Measurements from ENCODE around the gene ELAPOR2.

DNA sequence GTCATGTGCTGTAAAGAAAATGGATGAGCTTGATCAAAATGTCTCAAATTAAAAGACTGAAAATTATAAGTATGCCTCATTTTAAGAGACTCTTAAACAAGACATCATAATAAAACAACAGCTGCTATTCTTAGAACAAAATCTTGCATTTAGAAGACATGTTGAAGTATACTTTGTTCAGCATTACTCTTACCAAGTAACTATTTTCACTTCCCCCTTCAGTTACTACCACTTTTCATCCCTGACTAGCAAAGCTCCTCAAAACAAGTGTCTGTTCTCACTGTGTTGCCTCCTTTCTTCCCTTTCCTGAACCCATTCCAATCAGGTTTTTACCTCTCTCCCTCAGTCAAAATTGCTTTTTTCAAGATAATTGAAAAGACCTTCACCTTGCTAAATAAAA, 31.6 kb downstream of the ELAPOR2 start:
- TF ChIP-seq, protein P1, sequence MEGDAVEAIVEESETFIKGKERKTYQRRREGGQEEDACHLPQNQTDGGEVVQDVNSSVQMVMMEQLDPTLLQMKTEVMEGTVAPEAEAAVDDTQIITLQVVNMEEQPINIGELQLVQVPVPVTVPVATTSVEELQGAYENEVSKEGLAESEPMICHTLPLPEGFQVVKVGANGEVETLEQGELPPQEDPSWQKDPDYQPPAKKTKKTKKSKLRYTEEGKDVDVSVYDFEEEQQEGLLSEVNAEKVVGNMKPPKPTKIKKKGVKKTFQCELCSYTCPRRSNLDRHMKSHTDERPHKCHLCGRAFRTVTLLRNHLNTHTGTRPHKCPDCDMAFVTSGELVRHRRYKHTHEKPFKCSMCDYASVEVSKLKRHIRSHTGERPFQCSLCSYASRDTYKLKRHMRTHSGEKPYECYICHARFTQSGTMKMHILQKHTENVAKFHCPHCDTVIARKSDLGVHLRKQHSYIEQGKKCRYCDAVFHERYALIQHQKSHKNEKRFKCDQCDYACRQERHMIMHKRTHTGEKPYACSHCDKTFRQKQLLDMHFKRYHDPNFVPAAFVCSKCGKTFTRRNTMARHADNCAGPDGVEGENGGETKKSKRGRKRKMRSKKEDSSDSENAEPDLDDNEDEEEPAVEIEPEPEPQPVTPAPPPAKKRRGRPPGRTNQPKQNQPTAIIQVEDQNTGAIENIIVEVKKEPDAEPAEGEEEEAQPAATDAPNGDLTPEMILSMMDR (conservative IDR thresholded peaks at IDR 0.05; ENCODE audit: low read depth, low read length): no peak
- TF ChIP-seq EZH2 (IDR thresholded peaks at IDR 0.05; ENCODE audit: borderline replicate concordance, low read depth, low read length, poor library complexity, severe bottlenecking): no peak
